ENCODE data around the gene DCLK2.

The DCLK2 gene

GRCh38 chr4:150139297-150139865 lies 61.1 kb downstream of the DCLK2 start:
- TF ChIP-seq REST (IDR thresholded peaks at IDR 0.05; ENCODE audit: low read depth) (no peak), CREB1 (IDR thresholded peaks at IDR 0.05; ENCODE audit: low read depth) (no peak), CEBPB (IDR thresholded peaks at IDR 0.05) (no peak), YY1 (IDR thresholded peaks at IDR 0.05; ENCODE audit: low read depth) (no peak)

GRCh38 chr4:150140774-150141400 lies 62.6 kb downstream of the DCLK2 start:
- no peak for TF ChIP-seq YY1 (IDR thresholded peaks at IDR 0.05; ENCODE audit: low read depth)
- TF ChIP-seq TAF1 (IDR thresholded peaks at IDR 0.05; ENCODE audit: low read depth), result no peak
- no peak for TF ChIP-seq REST (IDR thresholded peaks at IDR 0.05; ENCODE audit: low read depth)
- TF ChIP-seq CEBPB (IDR thresholded peaks at IDR 0.05), result no peak
- TF ChIP-seq RAD21 (IDR thresholded peaks at IDR 0.05; ENCODE audit: low read depth), result no peak
- TF ChIP-seq EGR1 (IDR thresholded peaks at IDR 0.05), result no peak
- no peak for TF ChIP-seq ZBTB7A (IDR thresholded peaks at IDR 0.05; ENCODE audit: low read depth)
- no peak for TF ChIP-seq TEAD4 (IDR thresholded peaks at IDR 0.05)
- no peak for TF ChIP-seq TCF12 (IDR thresholded peaks at IDR 0.05; ENCODE audit: low read depth)
- TF ChIP-seq USF1 (IDR thresholded peaks at IDR 0.05), result no peak
- no peak for TF ChIP-seq EP300 (IDR thresholded peaks at IDR 0.05; ENCODE audit: borderline replicate concordance)
- no peak for TF ChIP-seq MAX (IDR thresholded peaks at IDR 0.05)
- no peak for TF ChIP-seq FOXM1 (IDR thresholded peaks at IDR 0.05; ENCODE audit: borderline replicate concordance, low read depth)
- TF ChIP-seq CREB1 (IDR thresholded peaks at IDR 0.05; ENCODE audit: low read depth), result no peak
- TF ChIP-seq NFIC (IDR thresholded peaks at IDR 0.05), result no peak

GRCh38 chr4:150141756-150142155 lies 63.5 kb downstream of the DCLK2 start:
- TF ChIP-seq NFIC (IDR thresholded peaks at IDR 0.05) (no peak), USF1 (IDR thresholded peaks at IDR 0.05) (no peak), YY1 (IDR thresholded peaks at IDR 0.05; ENCODE audit: low read depth) (no peak), TEAD4 (IDR thresholded peaks at IDR 0.05) (no peak), CEBPB (IDR thresholded peaks at IDR 0.05) (no peak), ZBTB7A (IDR thresholded peaks at IDR 0.05; ENCODE audit: low read depth) (no peak), REST (IDR thresholded peaks at IDR 0.05; ENCODE audit: low read depth) (no peak), EGR1 (IDR thresholded peaks at IDR 0.05) (no peak), MAX (IDR thresholded peaks at IDR 0.05) (no peak)

- no peak for TF ChIP-seq YY1 (IDR thresholded peaks at IDR 0.05; ENCODE audit: low read depth)
Observed at GRCh38 chr4:150142831-150143230, 64.6 kb downstream of the DCLK2 start.
